GM10266 (cell line): Measurements from ENCODE around the gene ENDOU.
"Not testable (repeated sequence)": the region's sequence is repeated elsewhere in the genome, so short reads cannot be mapped to it uniquely, and the experiment has no call there.

ENCODE experiments used
- DNase-seq: peaks from one replicate; pipeline ENCODE4 v3.0.0; 2012; ENCODE audit errors: extremely low spot score
- CTCF ChIP-seq: IDR thresholded peaks from 2 replicates; pipeline ENCODE4 v1.5.1; 2012; ENCODE audit warnings: mild to moderate bottlenecking, low read depth; ENCODE audit not compliant: control insufficient read depth, insufficient read depth; ENCODE audit errors: missing control alignments

The ENDOU gene

GRCh38 chr12:47672068-47672467 lies 53.2 kb downstream of the ENDOU start:
- no peak for DNase-seq
- TF ChIP-seq CTCF, result no peak

GRCh38 chr12:47667935-47668334 lies 57.4 kb downstream of the ENDOU start:
- not testable (repeated sequence) for DNase-seq
